Adipose tissue (tissue), 3 donors: Measurements from ENCODE around the gene PM20D1. TPM values are rescaled to one million over a fixed set of nuclear protein-coding genes. Genes with fewer than 3 reads are reported as not detected.

Experiments used
- H3K27ac ChIP-seq: one replicate; pipeline ENCODE4 v1.5.1; 2013; ENCODE audit warnings: low read depth, low read length
- WGBS, 3 donors: extraction: QIAGEN DNeasy Blood & Tissue Kit; methylation state at CpG; one replicate each; pipeline ENCODE4 v1.1.7; 2013; 5-methylcytosine and 5-hydroxymethylcytosine counted together
- polyA plus RNA-seq, 3 donors: library from polyadenylated mRNA; stranded (reverse); fragments of 200-250 nt; gene quantifications; one replicate each; pipeline ENCODE4 v1.2.3, GENCODE V29; 2013
- donor health status: healthy with polysubstance abuse.
- donor health status: Bipolar disorder and iron deficiency.
- donor health status: healthy.

Gene PM20D1
- polyA plus RNA-seq, 3 donors: 0.10 to 15.5 (median 0.45) TPM

DNA sequence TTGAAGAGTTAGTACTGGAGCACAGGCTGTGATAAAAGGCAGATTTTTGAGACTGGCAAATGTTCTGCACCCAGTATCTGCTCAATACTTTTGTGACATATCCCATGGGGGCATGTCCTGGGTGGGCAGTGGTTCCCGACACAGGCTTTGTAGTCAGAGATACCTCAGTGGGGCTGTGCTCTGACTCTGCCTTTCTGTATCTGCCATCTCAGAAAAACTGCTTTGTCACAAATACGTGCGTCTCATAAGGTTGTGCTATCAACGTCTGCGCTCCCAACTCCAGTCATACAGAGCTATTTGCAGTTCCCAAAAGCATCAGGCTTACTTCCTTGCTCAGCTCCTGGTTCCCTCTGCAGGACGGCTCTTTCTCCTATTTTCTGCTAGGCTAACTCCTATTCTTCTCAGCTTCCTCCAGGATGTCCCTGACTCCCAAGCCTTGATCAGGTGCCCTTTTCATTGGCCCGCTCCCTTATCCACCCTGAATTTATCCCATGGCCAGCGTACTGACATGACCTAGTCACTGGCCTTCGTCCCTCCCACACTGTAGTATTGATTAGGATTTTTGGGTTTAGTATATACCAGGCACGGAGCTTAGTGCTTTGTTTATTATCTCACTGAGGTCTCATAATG, 62.5 kb downstream of the PM20D1 start:
- 55 to 90% (median 84%) methylated on average over 10 of the region's 10 CpGs for WGBS, 3 donors
- no peak overlapping the region for H3K27ac ChIP-seq

DNA sequence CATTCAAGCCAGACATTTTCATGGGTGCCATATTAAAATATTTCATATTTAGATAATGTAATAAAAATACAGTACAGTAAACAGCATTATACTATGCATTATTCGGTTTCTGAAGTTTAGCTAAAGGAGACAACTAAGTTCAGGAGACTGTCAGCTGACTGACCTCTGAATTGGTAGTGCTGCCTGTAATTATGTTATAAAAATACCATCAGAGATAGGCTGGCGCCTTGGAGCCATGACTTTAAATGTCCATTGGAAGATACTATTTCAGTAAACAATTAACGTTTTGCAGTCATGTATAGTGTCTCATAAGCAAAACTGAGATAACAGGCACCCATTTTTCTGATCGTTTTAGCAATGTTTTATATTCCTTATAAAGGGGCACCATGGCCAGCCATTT, 63.3 kb downstream of the PM20D1 start:
- 63 to 67% (median 66%) methylated on average over 4 of the region's 4 CpGs for WGBS, 3 donors
- no peak overlapping the region for H3K27ac ChIP-seq

DNA sequence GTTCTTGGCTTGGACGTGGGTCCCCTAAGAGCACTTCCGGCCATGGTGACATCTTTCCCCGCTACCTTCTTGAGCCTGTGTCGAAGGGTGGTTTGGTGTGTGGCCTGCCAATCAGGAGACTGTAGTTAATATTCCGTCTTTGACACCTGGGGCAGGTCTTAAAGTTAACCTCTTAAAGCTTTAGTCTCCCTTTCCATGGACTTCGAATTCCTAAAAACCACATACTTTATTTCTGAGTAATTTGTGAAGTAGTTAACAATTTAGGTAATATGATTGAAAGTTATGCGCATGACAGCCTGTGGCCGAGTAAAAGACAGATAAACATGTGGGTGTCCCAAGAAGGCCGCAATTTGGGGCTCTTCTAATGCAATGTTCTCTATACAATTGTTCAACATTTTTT, 64.5 kb downstream of the PM20D1 start:
- 85 to 95% (median 94%) methylated on average over 9 of the region's 9 CpGs for WGBS, 3 donors

DNA sequence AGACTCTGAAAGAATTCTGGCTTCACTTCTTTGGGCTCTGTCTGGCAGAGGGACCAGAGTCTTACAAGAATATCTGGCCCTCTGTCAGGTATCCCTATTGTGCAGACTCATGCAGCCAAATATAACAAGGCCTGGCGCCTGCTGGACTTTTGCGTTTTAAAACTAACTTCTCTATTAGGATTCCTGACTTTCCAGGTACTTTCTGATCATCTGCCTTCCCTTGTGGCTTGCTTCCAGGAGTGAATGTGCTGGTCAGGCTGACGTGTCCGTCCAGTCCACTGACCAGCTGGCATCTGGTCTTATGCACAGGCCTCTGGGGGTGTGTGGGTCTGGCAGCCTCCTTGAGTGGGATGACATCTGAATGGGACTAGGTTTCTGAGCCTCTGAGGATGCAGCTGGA, 66.0 kb downstream of the PM20D1 start:
- H3K27ac ChIP-seq: no peak overlapping the region
- 64 to 80% (median 66%) methylated on average over 4 of the region's 4 CpGs for WGBS, 3 donors

More for the DNA sequence above, 64.5 kb downstream of the PM20D1 start:
- H3K27ac ChIP-seq: no peak overlapping the region

DNA sequence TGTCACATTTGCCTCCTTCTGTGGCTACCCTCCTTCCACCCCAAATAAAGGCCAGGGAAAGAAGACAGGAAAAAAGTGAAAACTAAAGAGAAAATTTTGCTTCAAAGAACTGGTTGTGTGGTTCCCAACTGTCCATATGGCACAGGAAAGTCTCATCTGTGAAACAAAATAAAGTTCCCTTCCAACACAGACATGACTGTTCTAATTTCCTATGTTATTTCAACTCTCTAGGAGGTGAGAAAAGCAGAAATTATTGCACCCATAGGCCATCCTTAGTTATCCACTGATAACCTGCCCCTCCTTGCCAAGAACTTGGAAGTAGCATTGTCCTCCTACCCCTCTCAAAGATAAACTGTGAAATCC, 66.5 kb downstream of the PM20D1 start:
- no peak overlapping the region for H3K27ac ChIP-seq

DNA sequence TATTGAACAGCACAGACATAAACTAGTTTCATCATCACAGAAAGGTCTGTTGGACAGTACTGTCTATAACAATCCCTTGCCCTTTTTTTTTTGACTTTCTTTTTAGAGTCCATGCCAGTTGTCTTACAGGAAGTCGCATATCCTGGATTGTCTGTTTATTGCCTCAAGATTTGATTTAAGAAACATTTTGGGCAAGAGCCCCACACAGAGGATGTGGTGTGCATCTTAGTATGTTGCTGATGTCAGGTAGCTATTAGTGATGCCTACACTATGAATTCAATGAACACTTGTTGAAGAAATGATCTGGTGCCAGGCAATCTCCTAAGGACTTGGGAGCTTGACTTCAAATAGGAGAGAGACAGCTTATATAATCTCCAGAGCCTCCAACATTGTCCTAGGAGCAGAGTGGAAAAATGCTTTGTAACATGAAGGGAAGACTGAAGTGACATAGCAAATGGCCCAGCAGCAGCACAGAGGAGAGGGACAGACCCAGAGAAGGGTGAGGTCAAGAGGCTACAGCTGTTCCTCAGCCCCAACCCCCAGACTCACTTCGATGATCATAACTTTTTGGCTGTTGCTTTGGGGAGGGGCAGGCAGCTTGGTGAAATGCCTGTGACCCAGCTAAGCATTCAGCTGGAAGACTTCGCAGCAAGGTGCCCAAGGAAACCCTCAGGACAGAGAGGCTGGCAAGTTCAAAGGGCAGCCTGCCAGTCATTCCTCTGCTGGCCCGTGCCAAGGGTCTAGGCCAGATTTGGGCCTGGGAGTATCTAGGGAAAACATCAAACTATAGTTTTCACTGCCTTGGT, 67.1 kb downstream of the PM20D1 start:
- 62 to 76% (median 68%) methylated on average over 4 of the region's 4 CpGs for whole genome bisulfite sequencing, 3 donors
- no peak overlapping the region for H3K27ac ChIP-seq

DNA sequence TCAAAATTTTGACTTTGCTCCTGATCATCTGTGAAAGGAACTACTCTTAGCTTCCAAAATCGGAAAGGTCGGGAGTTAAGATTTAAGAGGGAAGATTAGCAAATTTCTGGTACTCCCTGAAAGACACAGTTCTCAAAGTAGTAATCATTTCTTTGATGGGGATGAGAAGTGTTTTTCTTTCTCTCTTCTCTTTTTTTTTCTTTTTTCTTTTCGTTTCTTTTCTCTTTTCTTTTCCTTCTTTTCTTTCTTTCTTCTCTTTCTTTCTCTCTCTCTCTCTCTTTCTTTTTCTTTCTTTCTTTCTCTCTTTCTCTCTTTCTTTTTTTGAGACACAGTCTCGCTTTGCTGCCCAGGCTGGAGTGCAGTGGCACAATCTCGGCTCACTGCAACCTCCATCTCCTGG, 69.6 kb downstream of the PM20D1 start:
- no peak overlapping the region for H3K27ac ChIP-seq
- 88 to 95% (median 94%) methylated on average over 5 of the region's 5 CpGs for WGBS, 3 donors

Other genes starting within 250 kb of the PM20D1 start
- gene ELK4, start 218.1 kb downstream of the PM20D1 start, polyA plus RNA-seq: 1 to 10 TPM; 2.5 to 7.8 (median 4.7) TPM
- gene SLC45A3, start 169.6 kb downstream of the PM20D1 start, polyA plus RNA-seq: 1 to 10 TPM in 2 of 3 donors, under 1 TPM in 1; 0.67 to 1.7 (median 1.6) TPM
- 10 to 100 TPM; 15.3 to 71.1 (median 36.1) TPM for gene NUCKS1, start 100.0 kb downstream of the PM20D1 start, polyA plus RNA-seq
- 10 to 100 TPM in 2 of 3 donors, 1 to 10 TPM in 1; 7.1 to 19.3 (median 17.4) TPM for gene RAB29, start 74.7 kb downstream of the PM20D1 start, polyA plus RNA-seq
- 10 to 100 TPM; 18.4 to 26.0 (median 21.8) TPM for gene SLC41A1, start 36.9 kb downstream of the PM20D1 start, polyA plus RNA-seq
- 1 to 10 TPM in 1 of 3 donors, under 1 TPM in 2; 0.11 to 1.9 (median 0.43) TPM for gene SLC26A9, start 93.3 kb upstream of the PM20D1 start, polyA plus RNA-seq
- gene RAB7B, start 153.3 kb upstream of the PM20D1 start, polyA plus RNA-seq: 1 to 10 TPM in 2 of 3 donors, under 1 TPM in 1; 0.54 to 6.4 (median 5.5) TPM
- 10 to 100 TPM in 1 of 3 donors, 1 to 10 TPM in 1, under 1 TPM in 1; 0.54 to 33.9 (median 9.2) TPM for gene CTSE, start 173.8 kb upstream of the PM20D1 start, polyA plus RNA-seq
- 1 to 10 TPM in 1 of 3 donors, under 1 TPM in 2; 0.74 to 1.5 (median 0.79) TPM for gene RHEX, start 203.0 kb upstream of the PM20D1 start, polyA plus RNA-seq